Activated CD4-positive, alpha-beta memory T cell treated with anti-CD3 and anti-CD28 coated beads, Interleukin-2, amount 10 ng/mL, durations not matched to agents 7 days and 5 days (primary cell): ENCODE results near the gene CAMTA1. TPM values are rescaled to one million over a fixed set of nuclear protein-coding genes. Genes with fewer than 3 reads are reported as not detected.

Experiments used
- CTCF ChIA-PET: fragments of 350-600 bp; sonication (Branson Sonifier 250); formaldehyde crosslinking; loops from one replicate; lab custom pipeline; 2021; ENCODE audit warnings: antibody characterized with exemption, inconsistent platforms; lab: Charles Lee
- POLR2A ChIA-PET: fragments of 350-600 bp; sonication (Branson Sonifier 250); formaldehyde crosslinking; loops from one replicate; lab custom pipeline; 2021; ENCODE audit warnings: antibody characterized with exemption; lab: Charles Lee
- DNase-seq: peaks from one replicate; pipeline ENCODE4 v3.0.0-alpha.2; 2020
- H3K27ac Mint-ChIP-seq: one replicate; pipeline ENCODE4 v1.8.0; 2021; ENCODE audit warnings: mild to moderate bottlenecking, mixed read lengths
- H3K27me3 Mint-ChIP-seq: one replicate; pipeline ENCODE4 v1.8.0; 2021; ENCODE audit warnings: mixed read lengths
- H3K36me3 Mint-ChIP-seq: one replicate; pipeline ENCODE4 v1.8.0; 2021; ENCODE audit warnings: low read depth, mixed read lengths
- H3K4me1 Mint-ChIP-seq: one replicate; pipeline ENCODE4 v1.8.0; 2021; ENCODE audit warnings: mixed read lengths
- H3K4me3 Mint-ChIP-seq: one replicate; pipeline ENCODE4 v1.8.0; 2021; ENCODE audit warnings: mild to moderate bottlenecking, mixed read lengths
- H3K9me3 Mint-ChIP-seq: one replicate; pipeline ENCODE4 v1.8.0; 2021; ENCODE audit warnings: mixed read lengths
- total RNA-seq, 2 experiments: library from RNA; stranded (reverse); gene quantifications; one replicate each; pipeline ENCODE4 v1.2.3, GENCODE V29; 2021

Gene CAMTA1
- total RNA-seq, 2 experiments from 2014 or later = 43.0 to 47.3 TPM

GRCh38 chr1:7467476-7468175 is 682.4 kb downstream of the CAMTA1 start:
- Mint-ChIP-seq H3K27ac (no peak overlapping the region), H3K9me3 (no peaks in the 10 kb centered on the region), H3K4me1 (no peaks in the 10 kb centered on the region), H3K27me3 (no peaks in the 10 kb centered on the region), H3K36me3 (no peaks in the 10 kb centered on the region), H3K4me3 (no peak overlapping the region)
- DNase-seq = no peak
- CTCF ChIA-PET = no interaction called here
- POLR2A ChIA-PET = no interaction called here

DNA sequence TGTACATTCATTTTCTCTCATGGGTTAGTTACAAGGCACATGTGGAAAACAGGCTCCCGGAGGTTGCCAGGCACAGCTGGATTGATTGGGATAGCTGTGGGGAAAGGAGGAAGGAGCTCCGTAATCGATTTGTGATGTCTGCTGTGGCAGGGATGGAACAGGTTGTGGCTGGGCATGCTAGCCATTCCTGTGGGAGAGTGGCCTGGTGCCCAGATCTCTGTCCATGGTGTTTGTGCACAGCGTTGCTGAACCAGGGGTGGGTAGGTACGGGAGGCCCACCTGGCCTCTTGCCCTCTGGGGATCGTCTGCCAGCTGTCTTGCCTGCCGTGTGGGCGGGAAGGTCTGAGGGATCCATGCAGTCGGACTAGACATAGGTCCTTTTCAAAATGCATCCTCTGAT is 683.0 kb downstream of the CAMTA1 start:
- H3K4me3 Mint-ChIP-seq = no peak overlapping the region
- no peaks in the 10 kb centered on the region for H3K36me3 Mint-ChIP-seq
- no peaks in the 10 kb centered on the region for H3K9me3 Mint-ChIP-seq
- no peaks in the 10 kb centered on the region for H3K4me1 Mint-ChIP-seq
- H3K27me3 Mint-ChIP-seq = no peaks in the 10 kb centered on the region
- DNase-seq = no peak
- H3K27ac Mint-ChIP-seq = no peak overlapping the region
- POLR2A ChIA-PET = no interaction called here
- CTCF ChIA-PET = no interaction called here

DNA sequence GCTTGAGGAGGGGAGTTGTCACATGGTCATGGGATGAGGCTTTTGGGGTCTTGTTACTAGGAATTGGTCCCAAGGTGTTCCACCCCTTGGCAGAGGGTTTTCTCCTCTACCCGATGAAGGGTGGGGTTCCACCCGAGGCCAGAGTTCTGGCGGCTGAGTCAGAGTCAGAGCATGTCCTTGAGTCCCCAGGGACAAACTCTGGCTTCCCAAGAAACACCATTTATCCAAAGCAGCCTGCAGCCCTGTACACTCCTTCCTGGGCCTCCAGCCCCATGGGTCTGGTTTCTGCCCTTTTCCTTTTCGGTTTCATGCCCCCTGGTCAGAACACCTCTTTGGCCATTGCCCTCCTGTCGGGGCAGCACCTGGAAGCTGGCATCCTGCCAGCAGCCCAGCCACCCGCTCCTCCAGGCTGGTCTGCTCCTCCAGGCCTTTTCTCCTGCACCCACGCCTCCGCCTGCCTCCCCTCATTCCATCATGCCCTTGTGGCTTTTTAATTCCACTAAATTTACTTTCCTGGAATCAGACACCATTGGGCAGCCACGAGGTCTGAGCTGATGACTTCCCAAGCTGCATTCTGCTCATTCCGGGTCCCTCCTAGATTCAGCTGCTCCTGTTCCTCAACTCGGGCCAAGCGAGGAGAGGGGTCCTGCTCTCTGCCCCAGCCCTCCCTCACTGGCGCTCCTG is 684.1 kb downstream of the CAMTA1 start:
- H3K4me3 Mint-ChIP-seq = no peak overlapping the region
- no peak for DNase-seq
- no peak overlapping the region for H3K27ac Mint-ChIP-seq
- no peaks in the 10 kb centered on the region for H3K9me3 Mint-ChIP-seq
- H3K4me1 Mint-ChIP-seq = no peaks in the 10 kb centered on the region
- ChIA-PET CTCF (no interaction called here), POLR2A (no interaction called here)
- H3K27me3 Mint-ChIP-seq = no peaks in the 10 kb centered on the region
- H3K36me3 Mint-ChIP-seq = no peaks in the 10 kb centered on the region

DNA sequence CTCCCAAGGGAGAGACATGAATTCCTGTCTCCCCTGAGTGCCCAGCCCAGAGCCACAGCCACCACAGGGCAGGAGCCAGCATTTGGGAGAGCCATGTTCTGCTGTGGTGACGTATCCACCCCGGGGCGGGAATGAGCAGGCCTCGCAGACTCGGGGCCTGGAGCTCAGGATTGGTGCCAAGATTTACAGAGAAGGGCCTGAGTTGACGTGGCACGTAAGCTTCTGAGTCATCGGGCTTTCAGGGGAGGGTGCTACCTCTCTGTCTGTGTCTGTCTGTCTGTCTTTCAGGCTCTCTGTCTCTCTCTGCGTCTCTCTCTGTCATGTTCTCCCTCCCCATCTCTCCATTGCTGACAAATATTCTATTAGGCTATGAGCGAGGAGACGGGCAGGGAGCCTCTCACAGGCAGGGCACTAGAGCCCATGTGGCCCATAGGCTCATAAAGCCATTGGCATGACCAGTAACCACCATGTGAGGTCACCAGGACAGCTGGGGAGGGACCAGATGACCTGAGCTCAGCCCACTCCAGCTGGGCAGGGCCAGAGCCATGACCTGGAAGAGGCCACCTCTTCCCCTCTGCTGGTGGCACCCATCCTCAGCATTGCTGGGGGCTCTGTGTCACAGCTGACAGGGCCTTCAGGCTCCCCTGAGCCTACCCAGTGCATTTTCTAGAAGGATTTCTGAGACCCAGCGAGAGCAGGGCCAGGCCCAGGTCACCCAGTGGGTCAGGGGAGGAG is 685.8 kb downstream of the CAMTA1 start:
- Mint-ChIP-seq H3K27me3 (no peaks in the 10 kb centered on the region), H3K27ac (no peak overlapping the region), H3K4me3 (no peak overlapping the region), H3K36me3 (no peaks in the 10 kb centered on the region), H3K4me1 (no peaks in the 10 kb centered on the region), H3K9me3 (no peaks in the 10 kb centered on the region)
- ChIA-PET POLR2A (no interaction called here), CTCF (no interaction called here)
- no peak for DNase-seq

DNA sequence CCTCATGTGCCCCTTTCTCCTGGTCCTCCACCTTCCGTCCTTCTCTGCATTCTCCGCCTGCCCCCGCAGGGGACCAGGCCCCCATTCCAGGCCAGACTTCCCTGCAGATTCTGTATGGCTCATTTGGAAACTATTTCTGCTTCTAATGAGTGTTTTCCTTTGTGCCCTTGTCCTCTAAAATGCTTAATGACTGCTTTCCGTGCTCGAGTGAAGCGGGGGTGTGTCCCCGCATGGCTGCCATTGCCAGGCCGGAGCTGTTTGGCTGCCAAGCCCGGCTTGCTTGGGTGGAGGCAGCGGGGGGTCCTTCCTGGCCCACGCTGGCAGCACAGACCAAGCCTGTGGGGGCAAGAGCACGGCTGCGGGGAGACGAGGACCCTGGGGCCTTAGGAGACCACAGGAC is 686.6 kb downstream of the CAMTA1 start:
- Mint-ChIP-seq H3K9me3 (no peaks in the 10 kb centered on the region), H3K4me3 (no peak overlapping the region), H3K36me3 (no peaks in the 10 kb centered on the region), H3K27ac (no peak overlapping the region), H3K4me1 (no peaks in the 10 kb centered on the region), H3K27me3 (no peaks in the 10 kb centered on the region)
- CTCF ChIA-PET = no interaction called here
- no peak for DNase-seq
- POLR2A ChIA-PET = no interaction called here

DNA sequence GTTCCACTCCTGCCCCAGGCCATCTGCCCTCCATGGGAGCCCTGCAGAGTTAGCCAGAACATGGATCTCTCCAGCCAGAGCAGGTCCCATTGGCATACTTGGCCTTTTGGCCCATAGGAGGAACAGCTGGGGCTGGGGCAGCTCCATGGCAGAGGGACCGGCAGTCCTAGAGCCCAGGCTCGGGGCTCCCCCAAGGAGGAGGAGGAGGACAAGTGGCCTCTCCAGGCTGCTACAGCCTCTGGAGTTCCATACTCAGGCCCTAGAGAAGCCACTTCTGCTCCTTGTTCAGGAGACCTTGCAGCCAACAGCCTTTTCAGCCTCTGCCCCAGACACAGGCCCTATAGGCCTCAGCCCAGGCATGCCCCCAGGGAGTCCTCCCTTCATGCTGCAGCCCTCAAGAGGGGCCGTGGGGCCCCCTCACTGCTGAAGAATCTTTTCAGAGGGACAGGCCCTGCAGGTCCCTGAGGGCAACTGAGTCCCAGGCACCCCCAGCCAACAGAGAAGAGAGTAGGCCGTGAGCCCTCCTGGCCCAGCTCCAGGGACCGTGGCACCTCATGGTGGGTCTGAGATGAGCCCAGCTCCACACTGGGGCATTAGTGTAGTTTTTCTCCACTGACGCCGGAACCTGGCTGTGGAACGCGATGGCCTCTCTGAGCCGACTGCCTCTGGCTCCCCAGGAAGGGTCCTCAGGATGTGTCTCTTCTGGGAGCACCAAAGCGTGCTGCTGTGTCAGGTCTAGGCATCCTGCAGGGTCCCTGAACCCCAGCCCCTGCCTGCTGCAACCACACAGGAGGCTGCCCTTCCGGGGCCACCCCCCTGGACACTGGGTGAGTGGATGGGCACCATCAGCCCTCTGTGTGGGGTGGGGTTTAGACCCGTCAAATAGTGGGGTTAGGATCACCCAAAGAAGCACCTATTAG is 688.2 kb downstream of the CAMTA1 start:
- no peak for DNase-seq
- ChIA-PET POLR2A (no interaction called here), CTCF (no interaction called here)
- H3K9me3 Mint-ChIP-seq = no peaks in the 10 kb centered on the region
- no peaks in the 10 kb centered on the region for H3K27me3 Mint-ChIP-seq
- no peak overlapping the region for H3K4me3 Mint-ChIP-seq
- no peaks in the 10 kb centered on the region for H3K36me3 Mint-ChIP-seq
- H3K27ac Mint-ChIP-seq = no peak overlapping the region
- no peaks in the 10 kb centered on the region for H3K4me1 Mint-ChIP-seq

- DNase-seq = no peak
- ChIA-PET POLR2A (no interaction called here), CTCF (no interaction called here)
- H3K4me3 Mint-ChIP-seq = no peak overlapping the region
- no peak overlapping the region for H3K27ac Mint-ChIP-seq
- no peaks in the 10 kb centered on the region for H3K36me3 Mint-ChIP-seq
- no peaks in the 10 kb centered on the region for H3K9me3 Mint-ChIP-seq
- H3K4me1 Mint-ChIP-seq = no peaks in the 10 kb centered on the region
- H3K27me3 Mint-ChIP-seq = no peaks in the 10 kb centered on the region
Measured at GRCh38 chr1:7474143-7474490, 688.9 kb downstream of the CAMTA1 start.

GRCh38 chr1:7474786-7475502 is 689.7 kb downstream of the CAMTA1 start:
- Mint-ChIP-seq H3K27ac (no peak overlapping the region), H3K4me1 (no peaks in the 10 kb centered on the region), H3K27me3 (no peaks in the 10 kb centered on the region), H3K36me3 (no peaks in the 10 kb centered on the region), H3K9me3 (no peaks in the 10 kb centered on the region), H3K4me3 (no peak overlapping the region)
- ChIA-PET CTCF (no interaction called here), POLR2A (interaction anchor here (0.6 kb wide), 1 partner anchor 164 kb away, joined by 3 read pairs; no protein-coding TSS in a partner anchor)
- no peak for DNase-seq

DNA sequence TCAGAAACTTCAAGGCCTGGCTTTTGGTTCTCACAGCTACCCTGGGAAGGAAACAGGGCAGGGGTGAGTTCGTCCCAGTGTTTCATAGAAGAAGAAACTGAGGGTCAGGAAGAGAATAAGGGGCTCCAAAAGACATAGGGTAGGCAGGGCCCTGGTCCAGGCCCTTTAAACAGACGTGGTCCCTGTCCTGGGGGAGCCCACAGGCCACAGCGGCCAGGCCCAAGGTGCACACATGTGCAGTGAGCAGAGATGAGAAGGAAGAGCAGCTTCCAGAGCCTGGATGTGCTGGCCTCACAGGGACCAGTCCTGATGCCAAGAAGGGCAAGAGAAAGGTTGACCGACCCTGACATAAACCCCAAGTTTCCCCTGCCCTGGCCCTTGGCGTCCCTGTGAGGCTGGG is 690.4 kb downstream of the CAMTA1 start:
- H3K4me1 Mint-ChIP-seq = no peaks in the 10 kb centered on the region
- ChIA-PET CTCF (no interaction called here), POLR2A (no interaction called here)
- no peak overlapping the region for H3K27ac Mint-ChIP-seq
- DNase-seq = no peak
- H3K4me3 Mint-ChIP-seq = no peak overlapping the region
- no peaks in the 10 kb centered on the region for H3K36me3 Mint-ChIP-seq
- H3K27me3 Mint-ChIP-seq = no peaks in the 10 kb centered on the region
- H3K9me3 Mint-ChIP-seq = no peaks in the 10 kb centered on the region

GRCh38 chr1:7476402-7476801 is 691.1 kb downstream of the CAMTA1 start:
- no peak overlapping the region for H3K4me3 Mint-ChIP-seq
- no peaks in the 10 kb centered on the region for H3K4me1 Mint-ChIP-seq
- no peaks in the 10 kb centered on the region for H3K36me3 Mint-ChIP-seq
- H3K27me3 Mint-ChIP-seq = no peaks in the 10 kb centered on the region
- no peak for DNase-seq
- ChIA-PET POLR2A (no interaction called here), CTCF (no interaction called here)
- no peak overlapping the region for H3K27ac Mint-ChIP-seq
- H3K9me3 Mint-ChIP-seq = no peaks in the 10 kb centered on the region

DNA sequence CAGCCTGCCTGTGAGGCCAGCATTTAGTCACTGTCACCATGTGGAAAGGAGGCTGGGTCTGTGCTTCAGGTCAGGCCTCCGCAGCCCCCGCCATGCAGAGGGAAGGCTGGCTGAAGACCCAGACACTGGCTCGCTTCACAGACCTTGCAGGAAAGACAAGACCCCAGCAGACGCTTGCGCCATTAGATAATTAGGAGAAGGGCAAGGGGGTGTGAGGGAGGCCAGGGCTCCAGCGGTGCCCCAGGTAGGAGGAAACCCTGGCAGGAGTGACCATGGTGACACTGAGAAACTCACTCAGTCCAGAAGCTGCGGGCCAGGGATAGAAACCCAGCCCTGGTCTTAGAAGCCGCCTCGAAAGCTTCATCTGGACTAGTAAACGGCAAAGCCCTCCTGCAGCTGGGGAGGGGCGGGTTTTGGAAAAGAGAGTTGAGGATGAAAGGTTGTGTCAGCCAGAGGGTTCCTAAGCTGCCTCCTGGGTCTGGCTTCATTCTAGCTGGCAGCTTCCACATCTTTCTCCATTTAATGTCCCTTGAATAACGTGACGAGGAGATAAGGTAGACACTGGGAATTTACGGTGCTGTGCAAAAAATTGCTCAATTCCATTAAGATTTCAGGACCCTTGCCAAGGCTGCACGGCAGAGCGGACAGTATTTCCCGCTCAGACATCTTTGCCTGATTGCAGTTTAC is 691.8 kb downstream of the CAMTA1 start:
- H3K27me3 Mint-ChIP-seq = no peaks in the 10 kb centered on the region
- H3K4me1 Mint-ChIP-seq = no peaks in the 10 kb centered on the region
- H3K36me3 Mint-ChIP-seq = no peaks in the 10 kb centered on the region
- CTCF ChIA-PET = no interaction called here
- DNase-seq = no peak
- POLR2A ChIA-PET = no interaction called here
- no peak overlapping the region for H3K27ac Mint-ChIP-seq
- H3K4me3 Mint-ChIP-seq = no peak overlapping the region
- no peaks in the 10 kb centered on the region for H3K9me3 Mint-ChIP-seq

DNA sequence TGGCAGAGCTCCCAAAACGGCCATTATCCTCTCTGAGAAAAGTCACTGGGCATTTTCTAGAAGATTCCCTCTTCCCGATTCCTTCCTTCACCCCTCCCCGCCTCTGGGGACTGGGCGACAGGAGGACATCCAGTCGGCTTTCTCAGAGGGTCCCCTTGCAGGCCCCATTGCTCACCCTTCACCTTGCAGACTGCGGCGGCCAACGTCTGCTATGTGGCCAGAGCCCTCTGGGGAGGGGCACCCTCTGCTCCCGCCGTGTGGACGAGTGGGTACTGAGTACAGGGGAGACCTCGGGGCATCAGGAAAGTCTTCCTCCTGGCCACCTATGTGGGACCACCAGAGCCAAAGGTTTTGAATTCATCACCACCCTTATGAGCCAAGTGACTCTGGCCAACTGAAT is 692.3 kb downstream of the CAMTA1 start:
- no peak for DNase-seq
- Mint-ChIP-seq H3K9me3 (no peaks in the 10 kb centered on the region), H3K27me3 (no peaks in the 10 kb centered on the region), H3K4me1 (no peaks in the 10 kb centered on the region), H3K36me3 (no peaks in the 10 kb centered on the region), H3K4me3 (no peak overlapping the region), H3K27ac (no peak overlapping the region)
- CTCF ChIA-PET = no interaction called here
- POLR2A ChIA-PET = no interaction called here
